G401 (cell line): ENCODE data around the gene ZNF777. TPM values are rescaled to one million over a fixed set of nuclear protein-coding genes. Genes with fewer than 3 reads are reported as not detected.
A peak's percentile ranks its signal among the peaks of the same experiment; 100 is the strongest.
"Not testable (repeated sequence)": the region's sequence is repeated elsewhere in the genome, so short reads cannot be mapped to it uniquely, and the experiment has no call there.

Experiments used
- DNase-seq: peaks from one replicate; pipeline ENCODE4 v3.0.0-alpha.2; 2015; ENCODE audit warnings: low spot score
- in situ Hi-C: cut with HindIII; loops from 2 replicates; pipeline ENCODE4 v1.10.0; 2016; ENCODE audit warnings: low sequenced_read_pairs, mixed read lengths
- total RNA-seq: library from RNA; depleted of rRNA; stranded (reverse); fragments of >200 nt; shearing (Covaris generic); gene quantifications from 2 replicates; pipeline ENCODE4 v1.2.3, GENCODE V29; 2014

ZNF777 gene
- total RNA-seq, 1 experiment from 2014 or later = 21.1 TPM

DNA sequence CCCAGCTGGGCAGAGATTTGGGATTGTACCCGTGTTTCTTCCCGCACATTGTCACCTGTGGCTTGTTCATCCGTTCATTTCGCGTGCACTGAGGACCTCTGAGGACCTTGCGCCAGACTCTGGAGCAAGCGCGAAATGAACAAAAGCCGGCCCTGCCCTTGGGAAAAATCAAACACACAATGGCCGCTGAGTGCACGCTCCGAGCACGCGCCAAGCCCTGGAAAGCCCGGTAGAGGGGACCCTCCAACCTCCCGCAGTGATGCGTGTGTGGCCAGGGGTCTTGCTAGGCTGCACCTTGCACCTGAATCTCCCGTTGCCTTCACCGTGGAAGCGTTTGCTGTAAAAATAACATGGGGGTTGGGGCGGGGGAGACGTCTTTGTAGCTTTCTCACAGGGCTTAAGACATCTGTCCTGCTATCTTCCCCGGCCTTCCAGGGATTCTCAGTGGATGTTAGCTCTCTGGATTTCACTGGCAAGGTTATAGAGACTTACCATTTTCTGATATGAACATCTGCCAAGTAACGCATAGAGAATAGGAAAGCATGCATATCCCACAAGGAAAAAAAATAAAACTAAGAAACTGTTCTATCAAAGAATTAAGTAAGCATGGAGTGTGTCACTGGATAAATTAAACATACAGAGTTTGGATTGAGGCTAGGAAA, 37.3 kb downstream of the ZNF777 start:
- in situ Hi-C loops = no loop called here
- DNase-seq = peak; percentile 33

DNA sequence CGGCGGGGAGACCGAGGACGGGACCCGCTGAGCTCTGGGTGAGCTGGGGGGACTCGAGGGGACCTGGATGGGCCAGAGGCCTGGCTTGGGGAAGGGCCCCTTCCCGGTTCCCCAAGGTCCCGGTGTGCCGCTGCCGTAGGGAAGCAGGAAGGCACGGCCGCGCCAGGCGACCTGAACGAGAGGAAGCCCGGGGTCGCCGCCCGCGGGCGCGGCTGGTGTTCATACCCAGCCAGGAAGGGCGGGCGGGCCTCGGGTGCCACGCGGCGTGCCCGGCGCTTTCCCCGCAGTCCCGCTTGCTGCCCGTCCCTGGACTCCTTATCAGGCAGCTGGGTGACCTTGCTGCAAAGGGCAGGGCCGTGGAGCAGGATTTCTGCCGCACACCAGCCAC, 38.0 kb downstream of the ZNF777 start:
- in situ Hi-C loops = no loop called here
- DNase-seq = no peak

DNA sequence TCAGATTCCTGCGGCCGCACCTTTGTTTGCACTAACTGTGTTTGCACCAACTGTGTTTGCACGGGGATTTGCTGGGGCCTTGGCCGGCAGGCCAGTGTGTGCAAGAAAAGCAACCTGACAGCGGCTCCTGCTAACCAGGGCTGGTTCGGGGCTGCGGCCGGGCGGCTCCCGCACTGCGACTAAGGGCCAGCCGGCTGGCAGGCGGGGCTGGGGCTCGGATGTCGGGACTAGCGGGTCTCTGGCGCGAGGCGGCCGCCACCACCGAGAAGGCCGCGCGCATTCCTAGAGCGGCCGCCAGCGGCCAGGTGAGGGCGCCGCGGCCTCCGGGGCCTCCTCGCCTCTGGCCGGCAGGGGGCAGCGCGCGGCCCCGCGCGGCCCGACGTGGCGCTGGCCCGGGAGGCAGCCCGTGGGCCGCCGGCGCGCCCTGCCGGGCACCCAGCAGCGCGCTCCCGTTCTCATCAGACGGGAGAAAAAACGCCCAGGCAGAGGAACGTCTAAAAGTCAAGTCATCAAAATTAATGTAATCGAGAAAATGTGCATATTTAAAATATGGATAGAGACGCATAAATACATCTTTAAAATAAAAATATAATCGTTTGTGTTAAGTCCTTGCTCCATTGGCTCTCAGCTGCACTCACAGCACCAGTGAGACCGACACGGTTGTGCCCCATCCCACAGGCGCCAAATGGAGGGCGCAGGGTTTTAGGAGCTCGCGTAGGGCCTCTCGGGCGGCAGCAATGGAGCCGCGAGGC, 38.5 kb downstream of the ZNF777 start:
- peak; percentile 72 for DNase-seq
- in situ Hi-C loops = no loop called here

DNA sequence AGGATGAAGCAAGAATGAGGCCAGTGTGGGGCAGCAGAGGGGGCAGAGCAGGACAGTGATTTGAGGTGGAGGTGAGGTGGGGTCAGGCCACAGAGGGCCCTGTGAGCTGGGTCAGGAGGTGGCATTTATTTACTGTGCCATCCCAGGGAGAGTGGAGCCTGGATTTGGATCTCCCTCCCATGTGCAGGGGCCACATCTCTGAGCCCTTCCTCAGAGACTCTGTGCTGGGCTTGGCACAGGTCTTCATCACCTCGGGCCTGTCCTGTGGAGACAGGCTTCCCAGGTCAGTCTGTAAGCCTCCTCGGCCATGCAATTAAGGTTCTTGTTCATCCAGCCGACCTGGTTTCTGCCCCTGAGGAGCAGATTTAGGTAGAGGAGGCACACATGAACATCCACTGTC, 40.9 kb downstream of the ZNF777 start:
- no peak for DNase-seq
- in situ Hi-C loops = no loop called here

DNA sequence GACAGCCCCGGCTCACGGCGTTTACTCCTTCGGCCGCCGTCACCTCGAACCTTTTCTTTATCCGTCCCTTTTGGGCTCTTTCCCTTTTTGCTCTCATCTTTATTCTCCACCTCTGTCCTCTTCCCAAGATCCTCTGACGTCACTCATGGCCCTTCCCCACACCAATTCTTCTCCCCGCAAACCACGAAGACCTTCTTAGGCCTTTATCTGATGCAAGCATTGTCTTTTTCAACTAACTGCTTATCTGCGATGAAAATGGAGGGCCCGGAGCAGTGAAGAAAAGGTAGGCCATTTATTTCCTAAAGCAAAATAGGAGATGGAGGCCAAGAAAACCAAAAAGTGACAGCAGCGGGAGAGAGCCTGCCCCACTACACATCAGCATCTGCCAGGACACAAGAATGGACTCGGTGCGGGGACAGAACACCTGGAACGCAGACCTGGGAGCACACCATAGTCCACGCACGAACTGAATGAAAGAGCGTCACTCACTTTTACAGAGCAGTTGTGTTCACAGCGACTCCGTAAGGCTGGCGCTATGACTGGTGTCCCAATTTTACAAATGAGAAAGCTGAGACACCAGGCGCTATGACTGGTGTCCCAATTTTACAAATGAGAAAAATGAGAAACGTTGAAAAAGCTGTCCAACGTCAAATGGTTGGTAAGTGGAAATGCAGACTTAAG, 45.3 kb downstream of the ZNF777 start:
- in situ Hi-C loops = no loop called here

DNA sequence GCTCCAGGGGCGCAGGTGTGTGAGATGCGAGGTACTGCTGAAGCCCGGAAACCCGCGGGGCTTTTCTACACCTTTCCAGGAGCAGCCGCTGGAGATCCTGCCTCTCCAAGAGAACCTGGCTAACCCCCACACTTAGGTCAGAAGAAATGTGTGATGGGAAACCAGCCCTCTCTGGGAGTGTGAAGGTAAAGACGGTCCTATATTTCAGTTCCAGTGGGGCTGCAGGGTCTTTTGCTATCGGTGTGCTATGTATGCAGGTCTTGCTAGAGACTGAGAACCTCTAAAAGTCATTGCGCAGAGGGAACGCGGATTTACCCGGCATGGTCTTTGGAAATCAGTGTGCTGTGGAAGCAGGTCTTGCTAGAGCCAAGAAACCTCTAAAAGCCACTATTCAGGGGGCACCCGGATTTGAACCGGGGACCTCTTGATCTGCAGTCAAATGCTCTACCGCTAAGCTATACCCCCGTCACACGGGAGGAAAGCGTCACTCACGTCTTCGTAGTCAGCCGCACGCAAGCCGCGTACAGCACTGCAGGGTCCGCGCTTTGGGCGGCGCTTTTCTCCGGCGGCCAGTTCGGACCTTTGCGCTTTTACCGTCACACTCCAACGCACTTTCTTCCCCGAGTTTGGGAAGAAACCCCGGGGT, 46.0 kb downstream of the ZNF777 start:
- in situ Hi-C loops = no loop called here
- peak; percentile 88 for DNase-seq

More for the DNA sequence above, 45.3 kb downstream of the ZNF777 start:
- DNase-seq = peak; percentile 66

DNA sequence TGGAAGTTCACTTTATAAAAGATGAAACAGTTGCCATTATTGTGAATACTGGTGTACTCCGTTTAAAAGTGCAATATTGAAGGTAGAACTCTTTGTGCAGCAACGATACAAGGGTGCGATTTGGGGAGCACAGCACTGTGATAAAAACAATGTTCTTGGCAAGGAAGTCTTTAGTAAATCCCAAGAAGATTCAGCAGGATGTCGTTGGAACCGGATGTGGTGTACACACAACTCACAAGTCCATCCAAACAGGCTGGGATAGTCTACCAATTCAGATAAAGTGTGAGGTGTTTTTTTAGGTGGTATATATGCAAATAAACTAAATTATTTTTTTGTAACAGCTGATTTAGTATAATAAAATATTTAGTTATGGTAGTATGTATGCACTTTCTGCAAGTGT, 46.7 kb downstream of the ZNF777 start:
- peak; percentile 12 for DNase-seq
- in situ Hi-C loops = no loop called here

DNA sequence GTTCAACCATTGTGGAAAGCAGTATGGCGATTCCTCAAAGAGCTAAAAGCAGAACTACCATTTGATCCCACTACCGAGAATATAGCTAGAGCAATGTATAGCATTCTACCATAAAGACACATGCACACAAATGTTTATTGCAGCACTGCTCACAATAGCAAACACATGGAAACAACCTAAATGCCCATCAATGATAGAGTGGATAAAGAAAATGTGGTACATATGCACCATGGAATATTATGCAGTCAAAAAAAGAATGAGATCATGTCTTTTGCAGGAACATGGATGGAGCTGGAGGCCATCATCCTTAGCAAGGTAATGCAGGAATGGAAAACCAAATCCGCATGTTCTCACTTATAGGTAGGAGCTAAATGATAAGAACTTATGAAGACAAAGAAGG, 47.8 kb downstream of the ZNF777 start:
- DNase-seq, in situ Hi-C loops: not testable (repeated sequence)

DNA sequence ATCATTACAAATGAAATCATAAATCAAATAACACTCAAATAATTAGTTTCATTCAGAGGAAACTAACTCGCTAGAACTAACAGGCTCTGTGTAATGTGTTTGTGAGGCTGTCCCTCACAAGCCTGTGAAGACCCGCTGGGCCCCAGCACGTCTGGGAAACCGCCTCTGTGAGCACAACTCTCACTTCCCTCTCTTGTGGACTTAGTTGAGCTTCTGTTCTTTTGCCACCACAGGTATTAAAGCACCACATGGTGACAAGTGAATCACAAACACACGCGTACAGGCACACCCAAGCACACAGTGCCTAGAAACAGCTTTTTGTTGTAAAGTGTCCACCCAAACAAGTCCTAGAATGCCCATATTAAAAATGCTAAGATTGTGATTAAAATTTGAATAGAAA, 51.0 kb downstream of the ZNF777 start:
- in situ Hi-C loops = no loop called here
- no peak for DNase-seq

DNA sequence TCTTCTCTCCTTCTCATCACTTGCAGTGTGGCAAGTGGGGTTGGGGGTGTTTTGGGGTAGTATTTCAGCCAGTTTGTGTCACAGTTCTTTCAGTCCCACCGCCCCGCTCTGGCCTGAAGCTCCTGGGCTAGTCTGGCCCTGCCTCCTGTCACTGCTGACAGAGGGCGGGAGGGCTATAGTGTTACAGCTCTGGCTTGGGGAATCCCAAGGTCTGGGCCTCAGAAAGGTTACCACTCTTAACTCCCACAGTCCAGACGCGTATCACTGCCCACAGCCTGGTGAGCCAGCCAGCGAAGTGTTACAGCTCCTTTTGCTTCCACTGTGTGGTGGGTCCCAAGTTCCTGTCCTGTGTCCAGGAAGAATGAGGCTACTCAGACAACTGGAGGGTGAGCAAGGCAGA, 56.0 kb downstream of the ZNF777 start:
- no peak for DNase-seq
- in situ Hi-C loops = no loop called here

DNA sequence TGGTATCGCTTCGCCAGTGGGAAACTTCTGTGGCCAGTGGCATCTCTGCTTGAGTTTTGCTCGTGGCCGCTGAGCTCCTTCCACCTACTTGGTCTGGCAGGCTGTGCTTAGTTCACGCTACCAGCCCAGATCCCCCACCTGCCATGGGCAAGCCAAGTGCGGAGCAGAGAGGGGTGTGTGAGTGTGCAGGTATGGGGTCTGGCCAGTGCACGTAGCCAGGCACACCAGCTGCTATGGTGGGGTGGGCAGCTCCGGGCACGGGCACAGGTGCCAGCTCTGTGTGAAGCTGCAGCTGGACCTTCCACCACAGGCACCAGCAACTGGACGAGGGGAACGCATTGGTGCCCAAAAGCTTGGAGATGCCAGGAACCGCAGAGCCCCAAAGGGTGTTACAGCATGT, 56.5 kb downstream of the ZNF777 start:
- in situ Hi-C loops = no loop called here
- no peak for DNase-seq

DNA sequence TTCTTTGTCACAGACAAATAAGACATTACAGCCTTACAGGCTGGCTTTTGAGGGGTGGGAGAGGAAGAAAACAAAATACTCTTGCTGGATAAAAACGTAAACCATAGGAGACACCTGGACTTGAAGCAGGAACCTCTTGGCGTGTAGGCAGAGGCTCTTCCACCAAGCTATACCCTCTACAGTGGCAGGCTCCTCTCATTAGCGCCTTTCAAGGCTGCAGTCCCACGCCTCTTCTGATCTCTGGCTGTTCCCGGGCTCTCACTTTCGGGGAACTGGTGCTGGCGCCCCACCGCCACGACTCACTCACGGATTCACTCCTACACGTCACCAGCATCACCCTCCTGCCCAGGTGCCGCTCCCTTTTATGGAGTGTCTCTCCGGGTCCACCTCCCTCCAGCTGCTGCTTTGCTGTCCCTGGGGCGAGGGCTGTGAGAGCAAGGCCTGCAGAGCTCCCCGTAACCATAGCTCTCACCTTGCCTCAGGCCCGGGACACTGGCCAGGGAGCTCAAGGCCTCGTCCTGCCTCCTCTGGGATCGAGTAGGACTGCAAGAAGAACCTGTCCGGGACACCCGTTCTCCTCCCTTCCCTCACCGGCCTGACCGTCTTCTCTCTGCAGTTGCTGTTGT, 62.6 kb downstream of the ZNF777 start:
- no peak for DNase-seq
- in situ Hi-C loops = no loop called here

DNA sequence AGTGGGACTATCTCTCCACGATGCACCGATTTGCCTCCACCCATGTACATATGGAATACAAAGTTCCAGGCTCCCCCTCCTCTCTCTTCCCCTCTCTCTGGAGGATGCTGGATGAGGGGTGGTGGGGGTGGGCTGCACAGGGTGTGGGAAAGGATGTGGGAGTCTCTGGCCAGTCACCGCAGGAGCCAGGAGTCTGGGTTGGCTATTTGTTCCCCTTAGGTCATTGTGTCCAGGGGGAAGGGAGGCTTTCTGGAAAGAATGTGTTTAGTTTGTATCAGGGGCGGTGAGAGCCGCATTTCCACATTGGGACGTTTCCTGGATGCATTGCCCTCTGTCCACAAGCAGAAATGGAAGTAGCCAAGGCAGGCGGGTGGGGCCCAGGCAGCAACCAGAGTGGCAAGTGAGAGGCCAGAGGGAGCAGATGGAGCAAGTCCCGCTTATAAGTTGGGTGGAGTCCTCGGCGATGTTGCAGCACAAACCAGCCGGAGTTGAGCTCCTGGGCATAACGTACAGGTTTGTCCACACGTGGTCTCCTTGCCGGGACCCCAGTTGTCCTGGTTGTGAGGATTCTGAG, 63.3 kb downstream of the ZNF777 start:
- in situ Hi-C loops = no loop called here

DNA sequence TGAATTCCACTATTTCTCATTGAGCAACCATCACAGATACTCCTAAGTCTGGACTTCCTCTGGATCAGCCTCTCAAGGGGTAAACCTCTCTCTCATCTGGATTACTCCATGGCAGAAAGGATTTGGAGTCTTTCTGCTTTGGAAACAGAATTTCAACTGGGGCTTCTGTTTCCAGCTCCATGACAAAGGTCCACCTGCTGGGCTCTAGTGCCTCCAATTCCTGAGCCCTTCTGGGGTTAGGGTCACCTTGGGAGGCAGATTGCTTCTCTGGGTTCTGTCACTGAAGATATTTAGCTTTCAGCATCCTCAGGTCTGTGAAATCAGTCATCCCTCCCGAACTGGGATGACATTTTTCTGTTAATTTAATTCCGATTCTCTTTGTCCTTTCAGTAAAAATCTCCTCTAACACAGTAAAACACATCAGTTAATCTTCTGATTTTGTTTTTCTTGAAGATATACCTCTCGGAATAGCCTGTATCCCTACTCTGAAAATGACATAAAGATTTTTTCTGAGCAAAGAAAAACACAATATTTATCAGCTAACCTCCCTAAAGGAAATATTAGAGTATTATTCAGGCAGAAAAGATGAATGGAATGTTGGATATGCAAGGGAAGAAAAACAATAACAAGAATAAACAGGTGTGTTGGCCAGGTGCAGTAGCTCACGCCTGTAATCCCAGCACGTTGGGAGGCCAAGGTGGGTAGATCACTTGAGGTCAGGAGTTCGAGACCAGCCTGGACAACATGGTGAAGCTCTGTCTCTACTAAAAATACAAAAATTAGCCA, 72.1 kb downstream of the ZNF777 start:
- DNase-seq, in situ Hi-C loops: not testable (repeated sequence)

More for the DNA sequence above, 63.3 kb downstream of the ZNF777 start:
- no peak for DNase-seq

DNA sequence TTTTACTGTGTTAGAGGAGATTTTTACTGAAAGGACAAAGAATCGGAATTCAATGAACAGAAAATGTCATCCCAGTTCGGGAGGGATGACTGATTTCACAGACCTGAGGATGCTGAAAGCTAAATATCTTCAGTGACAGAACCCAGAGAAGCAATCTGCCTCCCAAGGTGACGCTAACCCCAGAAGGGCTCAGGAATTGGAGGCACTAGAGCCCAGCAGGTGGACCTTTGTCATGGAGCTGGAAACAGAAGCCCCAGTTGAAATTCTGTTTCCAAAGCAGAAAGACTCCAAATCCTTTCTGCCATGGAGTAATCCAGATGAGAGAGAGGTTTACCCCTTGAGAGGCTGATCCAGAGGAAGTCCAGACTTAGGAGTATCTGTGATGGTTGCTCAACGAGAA, 74.3 kb downstream of the ZNF777 start:
- DNase-seq, in situ Hi-C loops: not testable (repeated sequence)

DNA sequence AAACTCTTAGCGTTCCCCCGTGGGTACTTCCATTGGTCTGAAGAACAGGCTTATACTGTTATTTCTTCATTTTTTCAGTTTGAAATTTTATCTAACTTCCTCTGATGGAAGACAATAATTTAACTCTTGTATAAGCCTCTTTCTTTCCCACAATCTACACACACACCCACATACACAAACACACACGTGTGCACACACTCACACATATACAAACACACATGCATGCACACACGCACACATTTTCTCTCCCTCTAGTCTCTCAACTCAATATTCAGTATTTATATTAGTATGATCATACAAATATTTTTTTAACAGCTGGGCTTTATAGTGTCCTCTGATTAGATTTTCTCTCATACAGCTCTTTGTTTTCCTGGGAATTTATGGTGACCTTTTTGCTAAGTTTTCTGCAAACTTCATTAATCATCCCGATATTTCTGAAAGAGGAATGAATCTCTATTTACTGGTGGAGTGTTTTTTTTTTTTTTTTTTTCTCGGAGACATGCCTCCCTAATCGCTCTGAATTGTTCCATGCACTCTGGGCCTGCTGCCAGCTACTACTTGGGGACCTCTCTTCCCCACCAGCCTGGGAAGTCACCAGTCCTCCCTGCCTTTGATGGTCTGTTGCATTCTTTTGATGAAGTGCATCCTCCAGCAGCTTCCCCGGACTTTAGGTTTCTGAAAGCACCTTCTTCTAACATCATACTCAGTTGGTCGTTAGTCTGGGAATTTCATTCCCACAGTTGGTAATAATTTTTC, 75.5 kb downstream of the ZNF777 start:
- no peak for DNase-seq
- in situ Hi-C loops = no loop called here
